IPS-18a (cell line): Measurements from ENCODE around the gene DNAH17.

Experiments
- H3K27ac ChIP-seq: one replicate; pipeline ENCODE4 v1.5.1; 2013; ENCODE audit warnings: low read length
- H3K27me3 ChIP-seq: one replicate; pipeline ENCODE4 v1.6.1; 2013; ENCODE audit warnings: mild to moderate bottlenecking, low read length; ENCODE audit not compliant: control insufficient read depth, insufficient read depth
- H3K36me3 ChIP-seq: one replicate; pipeline ENCODE4 v1.6.1; 2013; ENCODE audit warnings: low read depth, low read length; ENCODE audit not compliant: control insufficient read depth
- H3K4me1 ChIP-seq: one replicate; pipeline ENCODE4 v1.6.1; 2013; ENCODE audit warnings: low read depth, low read length; ENCODE audit not compliant: control insufficient read depth
- H3K4me3 ChIP-seq: one replicate; pipeline ENCODE4 v1.5.1; 2013; ENCODE audit warnings: low read length
- H3K9ac ChIP-seq: one replicate; pipeline ENCODE4 v1.6.1; 2013; ENCODE audit warnings: mild to moderate bottlenecking, low read length, moderate library complexity
- H3K9me3 ChIP-seq: one replicate; pipeline ENCODE4 v1.6.1; 2013; ENCODE audit warnings: low read depth, low read length; ENCODE audit not compliant: control insufficient read depth

The DNAH17 gene

GRCh38 chr17:78460951-78461798 is 116.0 kb downstream of the DNAH17 start:
- H3K9ac ChIP-seq: no peak overlapping the region
- H3K4me1 ChIP-seq: no peaks in the 10 kb centered on the region
- no peak overlapping the region for H3K4me3 ChIP-seq
- no peaks in the 10 kb centered on the region for H3K27me3 ChIP-seq
- H3K9me3 ChIP-seq: no peaks in the 10 kb centered on the region
- no peak overlapping the region for H3K27ac ChIP-seq
- no peaks in the 10 kb centered on the region for H3K36me3 ChIP-seq

- Histone ChIP-seq H3K9me3 (no peaks in the 10 kb centered on the region), H3K36me3 (no peaks in the 10 kb centered on the region), H3K27ac (no peak overlapping the region), H3K9ac (no peak overlapping the region), H3K4me3 (no peak overlapping the region), H3K27me3 (no peaks in the 10 kb centered on the region), H3K4me1 (no peaks in the 10 kb centered on the region)
Measured at GRCh38 chr17:78460176-78460675, 117.0 kb downstream of the DNAH17 start.

- H3K9ac ChIP-seq: no peak overlapping the region
- no peak overlapping the region for H3K27ac ChIP-seq
- no peaks in the 10 kb centered on the region for H3K9me3 ChIP-seq
- H3K36me3 ChIP-seq: no peaks in the 10 kb centered on the region
- no peak overlapping the region for H3K4me3 ChIP-seq
- H3K4me1 ChIP-seq: no peaks in the 10 kb centered on the region
- no peaks in the 10 kb centered on the region for H3K27me3 ChIP-seq
Measured at GRCh38 chr17:78459696-78460095, 117.5 kb downstream of the DNAH17 start.

- H3K27me3 ChIP-seq: no peaks in the 10 kb centered on the region
- no peak overlapping the region for H3K4me3 ChIP-seq
- H3K4me1 ChIP-seq: no peaks in the 10 kb centered on the region
- no peaks in the 10 kb centered on the region for H3K9me3 ChIP-seq
- no peak overlapping the region for H3K9ac ChIP-seq
- H3K27ac ChIP-seq: no peak overlapping the region
- no peaks in the 10 kb centered on the region for H3K36me3 ChIP-seq
Measured at GRCh38 chr17:78458736-78459335, 118.4 kb downstream of the DNAH17 start.

- Histone ChIP-seq H3K4me3 (no peak overlapping the region), H3K4me1 (no peaks in the 10 kb centered on the region), H3K9me3 (no peaks in the 10 kb centered on the region), H3K27me3 (no peaks in the 10 kb centered on the region), H3K27ac (no peak overlapping the region), H3K9ac (no peak overlapping the region), H3K36me3 (no peaks in the 10 kb centered on the region)
Measured at GRCh38 chr17:78458091-78458490, 119.1 kb downstream of the DNAH17 start.

- Histone ChIP-seq H3K4me1 (no peaks in the 10 kb centered on the region), H3K27ac (no peak overlapping the region), H3K27me3 (no peaks in the 10 kb centered on the region), H3K9me3 (no peaks in the 10 kb centered on the region), H3K36me3 (no peaks in the 10 kb centered on the region), H3K9ac (no peak overlapping the region), H3K4me3 (no peak overlapping the region)
Measured at GRCh38 chr17:78454346-78454745, 122.8 kb downstream of the DNAH17 start.

GRCh38 chr17:78451753-78452152 is 125.4 kb downstream of the DNAH17 start:
- Histone ChIP-seq H3K4me3 (no peak overlapping the region), H3K36me3 (no peaks in the 10 kb centered on the region), H3K4me1 (no peaks in the 10 kb centered on the region), H3K9ac (no peak overlapping the region), H3K9me3 (no peaks in the 10 kb centered on the region), H3K27me3 (no peaks in the 10 kb centered on the region), H3K27ac (no peak overlapping the region)

GRCh38 chr17:78450696-78451345 is 126.4 kb downstream of the DNAH17 start:
- no peaks in the 10 kb centered on the region for H3K9me3 ChIP-seq
- H3K27me3 ChIP-seq: no peaks in the 10 kb centered on the region
- H3K9ac ChIP-seq: no peak overlapping the region
- H3K36me3 ChIP-seq: no peaks in the 10 kb centered on the region
- no peak overlapping the region for H3K4me3 ChIP-seq
- H3K4me1 ChIP-seq: no peaks in the 10 kb centered on the region
- H3K27ac ChIP-seq: no peak overlapping the region

- Histone ChIP-seq H3K27me3 (no peaks in the 10 kb centered on the region), H3K4me3 (no peak overlapping the region), H3K4me1 (no peaks in the 10 kb centered on the region), H3K36me3 (no peaks in the 10 kb centered on the region), H3K27ac (no peak overlapping the region), H3K9ac (no peak overlapping the region), H3K9me3 (no peaks in the 10 kb centered on the region)
Measured at GRCh38 chr17:78449983-78450595, 127.1 kb downstream of the DNAH17 start.

- H3K9ac ChIP-seq: no peak overlapping the region
- no peaks in the 10 kb centered on the region for H3K4me1 ChIP-seq
- H3K27me3 ChIP-seq: no peaks in the 10 kb centered on the region
- H3K36me3 ChIP-seq: no peaks in the 10 kb centered on the region
- H3K4me3 ChIP-seq: no peak overlapping the region
- no peak overlapping the region for H3K27ac ChIP-seq
- no peaks in the 10 kb centered on the region for H3K9me3 ChIP-seq
Measured at GRCh38 chr17:78448356-78448993, 128.7 kb downstream of the DNAH17 start.

- Histone ChIP-seq H3K27me3 (no peaks in the 10 kb centered on the region), H3K4me1 (no peaks in the 10 kb centered on the region), H3K9ac (no peak overlapping the region), H3K36me3 (no peaks in the 10 kb centered on the region), H3K9me3 (no peaks in the 10 kb centered on the region), H3K27ac (no peak overlapping the region), H3K4me3 (no peak overlapping the region)
Measured at GRCh38 chr17:78446833-78447232, 130.4 kb downstream of the DNAH17 start.
